ENCODE results near the gene EGFL7.

The EGFL7 gene

GRCh38 chr9:136719195-136719880 is 56.6 kb downstream of the EGFL7 start:
- no peak for DNase-seq (ENCODE audit: low spot score)

- no peak for DNase-seq (ENCODE audit: low spot score)
Measured at GRCh38 chr9:136720251-136720897, 57.7 kb downstream of the EGFL7 start.

GRCh38 chr9:136720898-136721338 is 58.2 kb downstream of the EGFL7 start:
- DNase-seq (ENCODE audit: low spot score), result no peak

GRCh38 chr9:136721339-136722092 is 58.8 kb downstream of the EGFL7 start:
- DNase-seq (ENCODE audit: low spot score), result no peak

All from CD4-positive, alpha-beta T cell treated with Interleukin-2 at 100 ng/mL for 4 hours (primary cell).